Stomach smooth muscle (tissue), 2 donors: ENCODE measurements around the gene CCDC106.

ENCODE experiments used
- H3K27ac ChIP-seq: one replicate; pipeline ENCODE4 v1.7.0; 2013; ENCODE audit warnings: mild to moderate bottlenecking, low read length, inconsistent platforms
- H3K27me3 ChIP-seq, 2 donors: one replicate each; pipeline ENCODE4 v1.7.0; 2013; ENCODE audit warnings: low read length in 2 of 2; ENCODE audit not compliant: insufficient read depth in 2 of 2, control insufficient read depth in 1 of 2
- H3K36me3 ChIP-seq, 2 donors: one replicate each; pipeline ENCODE4 v1.7.0; 2013; ENCODE audit warnings: low read length in 2 of 2; ENCODE audit not compliant: control insufficient read depth in 2 of 2, insufficient read depth in 2 of 2
- H3K4me1 ChIP-seq: one replicate; pipeline ENCODE4 v1.7.0; 2013; ENCODE audit warnings: low read length; ENCODE audit not compliant: control insufficient read depth, insufficient read depth
- H3K4me3 ChIP-seq, 2 donors: one replicate each; pipeline ENCODE4 v1.7.0; 2013; ENCODE audit warnings: low read length in 2 of 2
- H3K9ac ChIP-seq, 2 donors: one replicate each; pipeline ENCODE4 v1.7.0; 2013; ENCODE audit warnings: low read length in 2 of 2, mild to moderate bottlenecking in 1 of 2
- H3K9me3 ChIP-seq, 2 donors: one replicate each; pipeline ENCODE4 v1.7.0; 2013; ENCODE audit warnings: low read length in 2 of 2; ENCODE audit not compliant: control insufficient read depth in 2 of 2
- donor health status: healthy.
- donor health status: Pancreatic carcinoma.

The CCDC106 gene

DNA sequence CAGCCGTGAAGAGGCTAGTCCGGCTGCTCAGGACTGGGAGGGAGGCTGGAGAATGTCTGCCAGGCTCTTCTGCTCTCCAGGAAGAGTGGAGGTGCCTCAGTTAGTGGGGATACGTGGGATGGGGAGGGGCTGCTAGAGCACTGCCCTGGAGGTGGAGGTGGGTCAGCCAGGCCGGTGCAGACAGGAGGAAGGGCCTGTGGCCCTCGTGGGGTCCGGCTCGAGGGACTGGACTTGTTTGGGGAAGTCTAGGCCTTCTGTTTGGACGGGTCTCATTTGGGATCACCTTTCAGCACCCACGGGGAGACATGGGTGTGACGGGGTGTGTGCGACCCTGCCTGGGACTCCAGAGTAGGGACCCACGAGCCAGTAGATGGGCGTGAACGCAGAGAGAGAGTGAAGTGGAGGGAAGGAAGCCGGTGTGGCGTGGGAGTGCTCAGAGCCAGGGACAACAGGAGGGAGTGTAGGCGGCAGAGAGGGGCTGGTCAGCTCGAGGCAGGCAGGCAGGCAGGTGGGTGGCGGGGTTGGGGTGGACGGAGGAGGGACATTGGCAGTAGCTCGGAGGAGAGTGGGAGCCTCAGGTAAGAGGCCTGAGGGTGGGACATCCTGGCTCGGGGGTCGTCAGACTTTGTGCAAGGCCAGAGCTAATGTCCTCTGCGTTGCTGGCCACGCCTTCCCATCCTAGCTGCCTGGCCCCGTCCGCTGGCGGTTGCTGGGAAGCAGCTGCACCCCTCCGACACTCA lies 38.5 kb downstream of the CCDC106 start:
- peaks cover 45 to 50% of the 10 kb centered on the region in 2 donors for H3K36me3 ChIP-seq
- no peak overlapping the region for H3K4me3 ChIP-seq
- no peak overlapping the region for H3K27ac ChIP-seq
- no peaks in the 10 kb centered on the region for H3K27me3 ChIP-seq
- no peak overlapping the region for H3K9ac ChIP-seq
- H3K9me3 ChIP-seq: no peaks in the 10 kb centered on the region
- peaks cover 2% of the 10 kb centered on the region for H3K4me1 ChIP-seq

DNA sequence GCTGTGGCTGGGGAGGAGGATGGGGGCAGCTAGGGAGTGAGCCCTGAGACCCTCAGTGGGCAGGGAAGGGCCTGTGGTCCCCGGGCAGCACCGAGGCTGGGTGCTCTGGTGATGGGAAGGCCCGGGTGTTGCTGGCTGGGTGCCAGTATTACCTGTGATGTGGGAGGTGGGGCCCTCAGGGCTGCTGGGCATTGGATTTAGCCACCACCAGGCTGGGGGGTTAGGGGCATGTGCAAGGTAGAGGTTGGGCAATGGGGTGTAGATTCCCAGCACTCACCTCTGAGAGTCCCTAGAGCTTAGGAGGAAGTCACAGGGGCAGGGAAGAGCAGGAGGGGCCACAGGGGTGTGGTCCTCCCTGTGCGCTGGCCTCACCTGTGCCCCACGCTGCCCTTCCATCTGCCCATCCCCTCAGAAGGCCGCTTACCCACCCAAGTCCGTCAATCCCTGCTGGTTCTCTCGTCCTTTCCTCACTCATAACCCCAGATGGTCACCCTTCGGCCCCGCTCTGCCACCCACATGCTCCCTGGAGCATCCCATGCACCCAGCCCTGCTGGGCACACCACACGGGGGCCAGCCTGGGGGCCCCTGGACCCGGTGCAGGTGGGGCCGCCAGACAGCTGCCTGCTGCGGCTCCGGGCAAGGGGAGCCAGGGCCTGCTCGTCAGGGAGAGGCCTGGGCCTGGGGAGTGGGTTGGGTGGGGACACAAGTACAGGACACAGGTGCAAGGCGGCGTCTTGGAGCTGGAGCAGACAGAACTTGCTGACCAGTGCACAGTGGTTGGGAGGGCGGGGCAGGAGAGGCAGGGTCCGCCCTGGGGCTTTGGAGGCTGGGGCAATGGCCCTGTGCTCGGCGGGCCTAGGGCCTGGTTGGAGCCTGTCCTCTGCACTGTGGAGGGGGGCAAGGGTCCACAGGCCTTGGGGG lies 39.5 kb downstream of the CCDC106 start:
- no peak overlapping the region for H3K9ac ChIP-seq
- no peaks in the 10 kb centered on the region for H3K9me3 ChIP-seq
- H3K27ac ChIP-seq: no peak overlapping the region
- no peak overlapping the region for H3K4me3 ChIP-seq
- peaks cover 43 to 48% of the 10 kb centered on the region in 2 donors for H3K36me3 ChIP-seq
- peaks cover 2% of the 10 kb centered on the region for H3K4me1 ChIP-seq
- H3K27me3 ChIP-seq: no peaks in the 10 kb centered on the region

DNA sequence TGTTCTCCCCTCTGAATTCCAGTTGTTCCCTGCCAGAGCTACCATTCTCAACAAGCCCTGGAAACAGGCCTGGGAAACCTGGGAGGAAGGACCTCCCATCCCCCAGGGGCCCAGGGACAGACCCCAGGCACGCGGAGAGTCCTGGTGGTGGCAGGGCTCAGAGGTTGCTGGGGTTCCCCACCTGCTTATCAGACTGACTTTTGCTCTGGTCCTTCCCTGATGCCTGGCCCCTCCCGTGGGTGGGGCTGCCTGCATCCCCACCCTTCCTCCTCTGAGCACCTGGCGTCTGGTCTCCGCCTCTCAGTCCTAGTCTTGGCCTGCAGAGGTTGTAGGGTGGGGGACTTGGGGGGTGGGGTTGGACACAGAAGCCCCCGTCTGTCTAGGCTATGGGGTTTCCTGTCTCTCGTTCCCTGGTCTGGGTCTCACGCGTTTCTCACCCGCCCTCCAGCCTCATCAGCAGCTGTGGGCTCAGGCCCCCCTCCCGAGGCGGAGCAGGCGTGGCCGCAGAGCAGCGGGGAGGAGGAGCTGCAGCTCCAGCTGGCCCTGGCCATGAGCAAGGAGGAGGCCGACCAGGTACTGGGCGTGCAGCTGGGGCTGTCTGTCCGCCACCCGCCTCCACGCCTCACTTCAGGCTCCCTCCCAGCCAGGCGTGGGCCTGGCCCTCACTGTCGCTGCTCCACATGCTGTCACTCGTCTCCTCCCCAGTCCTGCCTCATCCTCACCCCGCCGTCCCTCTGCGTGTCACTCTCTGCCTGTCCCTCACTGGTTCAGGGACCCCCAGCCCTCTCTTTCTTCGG lies 40.6 kb downstream of the CCDC106 start:
- Histone ChIP-seq H3K27ac (no peak overlapping the region), H3K4me3 (no peak overlapping the region), H3K9ac (no peak overlapping the region), H3K27me3 (no peaks in the 10 kb centered on the region), H3K36me3 (peaks cover 48 to 54% of the 10 kb centered on the region in 2 donors), H3K4me1 (peaks cover 2% of the 10 kb centered on the region), H3K9me3 (no peaks in the 10 kb centered on the region)

DNA sequence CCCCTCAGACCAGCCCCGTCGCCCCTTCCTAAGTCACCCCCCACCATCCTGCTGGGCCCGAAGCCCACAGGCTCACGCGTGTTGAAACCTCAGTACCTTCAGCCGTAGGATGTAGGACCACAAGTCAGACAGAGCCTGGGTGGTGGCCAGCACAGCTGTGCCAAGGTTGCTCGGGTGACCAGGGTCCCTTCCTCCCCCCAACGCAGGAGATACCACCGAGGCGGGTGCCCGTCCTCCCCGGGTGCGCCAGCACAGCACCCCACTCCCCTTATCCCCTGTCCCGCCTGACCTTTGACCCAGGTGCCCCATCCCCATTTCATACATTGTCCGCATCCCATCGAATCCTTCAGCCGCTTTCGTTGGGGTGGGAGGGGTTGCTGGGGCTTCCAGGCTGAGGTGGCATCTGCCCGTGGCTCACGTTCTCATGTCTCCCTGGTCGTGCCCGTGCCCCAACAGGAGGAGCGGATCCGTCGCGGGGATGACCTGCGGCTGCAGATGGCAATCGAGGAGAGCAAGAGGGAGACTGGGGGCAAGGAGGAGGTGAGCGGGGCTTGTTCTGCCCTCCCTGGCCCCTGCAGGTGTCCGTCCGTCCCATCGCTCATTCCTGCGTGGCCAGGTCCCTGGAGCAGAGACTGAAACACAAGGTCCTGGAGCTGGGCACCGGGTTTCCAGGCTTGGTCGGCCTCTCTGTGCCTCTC lies 41.5 kb downstream of the CCDC106 start:
- peaks cover 2% of the 10 kb centered on the region for H3K4me1 ChIP-seq
- no peaks in the 10 kb centered on the region for H3K27me3 ChIP-seq
- H3K36me3 ChIP-seq: peaks cover 48 to 52% of the 10 kb centered on the region in 2 donors
- no peak overlapping the region for H3K9ac ChIP-seq
- H3K9me3 ChIP-seq: no peaks in the 10 kb centered on the region
- H3K4me3 ChIP-seq: no peak overlapping the region
- H3K27ac ChIP-seq: no peak overlapping the region

DNA sequence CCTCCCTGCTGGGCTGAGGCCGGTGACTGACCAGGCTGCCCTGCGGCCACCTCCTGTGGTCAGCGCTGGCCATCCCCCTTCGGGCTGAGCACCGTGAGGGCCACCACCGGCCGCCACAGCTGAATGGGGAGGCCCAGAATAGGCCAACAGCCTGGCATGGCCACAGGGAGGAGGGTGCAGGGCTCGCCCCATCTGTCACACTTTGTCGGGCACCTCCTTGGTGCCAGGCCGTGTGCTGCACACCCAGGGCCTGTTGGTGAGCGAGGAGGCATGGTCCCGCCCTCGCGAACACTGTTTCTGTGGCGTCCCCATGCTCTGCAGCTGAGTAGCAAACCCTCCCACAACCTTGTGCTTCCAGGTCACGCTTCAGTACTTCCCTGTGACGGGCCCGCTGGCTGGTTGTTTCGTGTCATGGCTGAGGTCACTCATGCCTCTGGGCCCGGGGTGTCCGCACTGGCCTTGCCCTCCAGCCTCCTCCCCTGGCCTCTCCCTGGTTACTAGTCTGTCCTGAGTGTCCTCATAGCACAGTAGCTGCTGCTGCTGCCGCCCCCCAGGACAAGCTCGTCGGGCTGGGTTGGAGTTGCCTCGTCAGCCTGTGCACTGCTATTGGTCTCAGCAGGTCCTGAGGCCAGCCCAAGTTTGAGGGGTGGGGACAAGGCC lies 42.2 kb downstream of the CCDC106 start:
- H3K9ac ChIP-seq: no peak overlapping the region

DNA sequence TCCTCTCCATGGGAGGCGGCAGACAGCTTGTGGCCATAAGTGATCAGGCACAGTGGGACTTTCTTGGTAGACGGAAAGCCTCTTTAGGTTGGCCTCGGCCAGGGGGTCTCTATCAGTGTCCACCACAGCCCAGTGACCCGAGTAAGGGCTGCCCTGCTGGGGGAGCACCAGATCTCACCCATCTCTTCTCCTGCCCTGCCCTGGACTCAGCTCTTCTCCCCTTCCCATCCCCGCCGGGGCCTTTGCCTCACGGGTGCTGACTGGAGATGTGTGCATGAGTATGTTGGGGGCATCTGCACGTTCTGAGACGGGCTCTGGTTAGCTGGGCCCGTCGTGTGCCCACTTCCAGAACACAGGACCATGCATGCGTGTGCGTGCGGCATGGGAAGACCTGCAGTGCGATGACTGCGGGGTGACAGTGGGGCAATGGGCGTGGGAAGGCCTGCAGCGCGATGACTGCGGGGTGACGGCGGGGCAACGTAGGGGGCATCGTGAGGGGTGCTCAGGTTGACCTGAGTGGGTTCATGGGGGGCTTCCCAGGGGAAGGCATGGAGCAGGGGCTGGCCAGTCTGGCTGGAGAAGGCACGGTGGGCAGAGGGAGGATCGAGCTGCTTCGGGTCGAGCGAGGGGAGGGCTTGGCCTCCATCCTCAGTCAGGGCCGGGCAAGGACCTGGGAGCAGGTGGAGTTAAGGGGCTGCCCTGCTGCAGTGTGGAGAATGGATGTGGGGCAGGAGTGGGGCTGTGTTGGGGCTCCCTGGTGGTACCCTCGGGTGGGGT lies 42.9 kb downstream of the CCDC106 start:
- peaks cover 44 to 46% of the 10 kb centered on the region in 2 donors for H3K36me3 ChIP-seq
- H3K9me3 ChIP-seq: no peaks in the 10 kb centered on the region
- H3K27me3 ChIP-seq: no peaks in the 10 kb centered on the region
- no peak overlapping the region for H3K9ac ChIP-seq
- H3K4me1 ChIP-seq: peaks cover 2% of the 10 kb centered on the region
- no peak overlapping the region for H3K4me3 ChIP-seq
- no peak overlapping the region for H3K27ac ChIP-seq

More for the DNA sequence above, 42.2 kb downstream of the CCDC106 start:
- Histone ChIP-seq H3K9me3 (no peaks in the 10 kb centered on the region), H3K4me1 (peaks cover 2% of the 10 kb centered on the region), H3K27me3 (no peaks in the 10 kb centered on the region), H3K27ac (no peak overlapping the region), H3K4me3 (no peak overlapping the region), H3K36me3 (peaks cover 47 to 49% of the 10 kb centered on the region in 2 donors)

DNA sequence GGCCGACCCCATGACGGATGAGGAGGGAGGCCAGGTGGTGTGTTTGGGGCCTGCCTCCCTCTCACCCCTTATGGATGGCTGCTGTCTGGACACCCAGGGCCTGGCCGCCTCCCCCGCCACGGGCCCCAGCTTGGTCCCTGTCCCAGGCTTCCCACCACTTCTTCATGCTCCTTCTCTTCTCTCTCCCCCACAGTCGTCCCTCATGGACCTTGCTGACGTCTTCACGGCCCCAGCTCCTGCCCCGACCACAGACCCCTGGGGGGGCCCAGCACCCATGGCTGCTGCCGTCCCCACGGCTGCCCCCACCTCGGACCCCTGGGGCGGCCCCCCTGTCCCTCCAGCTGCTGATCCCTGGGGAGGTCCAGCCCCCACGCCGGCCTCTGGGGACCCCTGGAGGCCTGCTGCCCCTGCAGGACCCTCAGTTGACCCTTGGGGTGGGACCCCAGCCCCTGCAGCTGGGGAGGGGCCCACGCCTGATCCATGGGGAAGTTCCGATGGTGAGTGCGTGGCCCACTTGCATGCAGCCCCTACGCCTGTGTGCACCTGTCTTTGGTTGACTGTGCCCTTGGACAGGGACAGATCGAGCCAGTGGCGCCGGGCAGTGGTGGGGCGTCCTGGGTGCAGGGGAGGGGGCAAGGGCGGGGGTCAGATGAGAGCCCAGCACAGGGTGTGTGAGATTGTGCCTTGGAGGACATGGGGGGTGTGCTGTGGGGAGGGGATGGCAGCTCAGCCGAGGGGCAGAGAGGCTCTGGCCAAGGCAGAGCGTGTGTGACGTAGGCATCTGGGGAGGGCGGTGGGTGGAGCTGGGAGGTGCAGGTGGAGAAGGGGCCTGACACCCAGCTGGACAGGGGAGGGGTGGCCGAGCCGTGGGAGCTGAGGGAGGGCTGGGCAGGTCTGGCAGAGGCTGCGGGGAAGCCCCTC lies 43.8 kb downstream of the CCDC106 start:
- Histone ChIP-seq H3K36me3 (peaks cover 41 to 48% of the 10 kb centered on the region in 2 donors), H3K27me3 (no peaks in the 10 kb centered on the region), H3K27ac (no peak overlapping the region), H3K4me3 (no peak overlapping the region), H3K4me1 (no peaks in the 10 kb centered on the region), H3K9me3 (no peaks in the 10 kb centered on the region), H3K9ac (no peak overlapping the region)

DNA sequence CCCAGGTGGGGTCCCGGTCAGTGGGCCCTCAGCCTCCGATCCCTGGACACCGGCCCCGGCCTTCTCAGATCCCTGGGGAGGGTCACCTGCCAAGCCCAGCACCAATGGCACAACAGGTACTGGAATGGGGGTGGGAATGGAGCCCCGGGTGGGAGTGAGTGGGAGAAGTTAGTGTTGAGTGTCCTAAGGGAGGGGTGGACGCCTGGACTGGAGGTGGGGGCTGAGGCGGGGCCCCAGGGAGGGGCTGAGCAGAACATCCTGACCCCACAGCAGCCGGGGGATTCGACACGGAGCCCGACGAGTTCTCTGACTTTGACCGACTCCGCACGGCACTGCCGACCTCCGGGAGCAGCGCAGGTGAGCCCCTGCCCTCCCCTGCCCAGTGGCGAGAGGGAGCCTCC lies 44.7 kb downstream of the CCDC106 start:
- Histone ChIP-seq H3K36me3 (peaks cover 41 to 52% of the 10 kb centered on the region in 2 donors), H3K27ac (no peak overlapping the region)

More for the DNA sequence above, 44.7 kb downstream of the CCDC106 start:
- H3K9ac ChIP-seq: no peak overlapping the region
- no peak overlapping the region for H3K4me3 ChIP-seq
- H3K9me3 ChIP-seq: no peaks in the 10 kb centered on the region
- no peaks in the 10 kb centered on the region for H3K27me3 ChIP-seq
- no peaks in the 10 kb centered on the region for H3K4me1 ChIP-seq
